Measurements from ENCODE around the gene ACTR1B.

The ACTR1B gene

DNA sequence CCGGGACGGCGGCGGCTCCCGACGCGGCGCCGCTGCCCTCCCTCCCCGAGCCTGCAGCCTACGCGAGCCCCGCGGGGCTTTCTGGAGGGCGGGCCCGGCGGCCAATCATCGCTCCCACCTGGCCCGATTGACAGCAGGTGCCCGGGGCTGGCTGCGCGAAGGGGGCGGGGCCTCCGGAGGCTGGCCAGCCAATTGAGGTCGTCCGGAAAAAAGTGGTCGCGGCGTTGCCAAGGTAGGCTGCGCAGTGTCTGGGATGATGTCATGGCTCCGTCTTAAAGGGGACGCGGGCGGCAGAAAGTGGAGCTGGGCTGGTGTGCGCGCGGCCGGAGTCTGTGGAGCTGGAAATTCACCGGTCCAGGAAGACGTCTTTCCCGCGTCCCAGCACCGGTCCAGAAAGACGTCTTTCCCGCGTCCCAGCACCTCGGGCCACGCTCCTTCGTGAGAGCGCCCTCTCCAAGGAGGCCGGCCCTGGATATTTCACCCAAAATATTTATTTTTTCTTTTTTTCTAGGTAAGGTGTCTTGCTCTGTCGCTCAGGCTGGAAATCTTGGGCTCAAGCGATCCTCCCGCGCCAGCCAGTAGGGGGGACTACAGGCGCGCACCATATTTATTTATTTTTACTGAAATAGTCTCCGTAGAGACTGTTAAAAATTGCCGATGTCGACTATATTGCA is at the start of gene ACTR1B:
Gene ACTR1B, minus strand, starts transcription at position 83 of the 674 bp plus-strand sequence. CDS start 154 bp downstream, outside the sequence.
- TF ChIP-seq, protein P1, sequence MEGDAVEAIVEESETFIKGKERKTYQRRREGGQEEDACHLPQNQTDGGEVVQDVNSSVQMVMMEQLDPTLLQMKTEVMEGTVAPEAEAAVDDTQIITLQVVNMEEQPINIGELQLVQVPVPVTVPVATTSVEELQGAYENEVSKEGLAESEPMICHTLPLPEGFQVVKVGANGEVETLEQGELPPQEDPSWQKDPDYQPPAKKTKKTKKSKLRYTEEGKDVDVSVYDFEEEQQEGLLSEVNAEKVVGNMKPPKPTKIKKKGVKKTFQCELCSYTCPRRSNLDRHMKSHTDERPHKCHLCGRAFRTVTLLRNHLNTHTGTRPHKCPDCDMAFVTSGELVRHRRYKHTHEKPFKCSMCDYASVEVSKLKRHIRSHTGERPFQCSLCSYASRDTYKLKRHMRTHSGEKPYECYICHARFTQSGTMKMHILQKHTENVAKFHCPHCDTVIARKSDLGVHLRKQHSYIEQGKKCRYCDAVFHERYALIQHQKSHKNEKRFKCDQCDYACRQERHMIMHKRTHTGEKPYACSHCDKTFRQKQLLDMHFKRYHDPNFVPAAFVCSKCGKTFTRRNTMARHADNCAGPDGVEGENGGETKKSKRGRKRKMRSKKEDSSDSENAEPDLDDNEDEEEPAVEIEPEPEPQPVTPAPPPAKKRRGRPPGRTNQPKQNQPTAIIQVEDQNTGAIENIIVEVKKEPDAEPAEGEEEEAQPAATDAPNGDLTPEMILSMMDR (IDR thresholded peaks at IDR 0.05), result peak; percentile 61

DNA sequence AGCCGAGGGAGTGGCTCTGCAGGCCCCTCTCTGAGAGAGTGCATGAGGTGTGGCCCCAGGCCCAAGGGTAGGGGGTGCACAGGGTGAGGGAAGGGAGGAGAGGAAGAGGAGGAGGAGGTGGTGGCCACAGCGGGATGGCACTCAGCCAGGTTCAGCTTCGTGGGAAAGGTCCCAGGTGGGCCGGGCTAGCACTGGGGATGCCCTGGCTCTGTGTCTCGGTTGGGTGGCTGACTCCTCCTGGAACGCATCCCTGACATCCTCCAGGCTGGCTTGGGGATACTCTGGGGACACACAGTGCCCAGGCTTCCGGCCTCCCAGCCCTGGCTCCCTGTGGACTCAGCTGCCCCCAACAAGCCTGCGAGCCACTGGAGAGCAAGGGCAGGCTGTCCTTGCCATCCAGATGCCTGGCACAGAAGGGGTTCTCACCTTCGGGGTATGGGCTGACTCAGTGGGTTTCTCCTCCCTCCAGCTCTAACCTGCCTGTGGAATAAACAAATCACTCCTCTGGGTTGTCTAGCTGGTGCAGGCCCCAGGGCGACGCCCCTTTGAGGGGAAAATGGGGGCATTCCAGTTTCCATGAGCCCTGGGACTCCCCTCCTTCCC is 49.0 kb upstream of the ACTR1B start:
- TF ChIP-seq, protein P1 (IDR thresholded peaks at IDR 0.05), result no peak

DNA sequence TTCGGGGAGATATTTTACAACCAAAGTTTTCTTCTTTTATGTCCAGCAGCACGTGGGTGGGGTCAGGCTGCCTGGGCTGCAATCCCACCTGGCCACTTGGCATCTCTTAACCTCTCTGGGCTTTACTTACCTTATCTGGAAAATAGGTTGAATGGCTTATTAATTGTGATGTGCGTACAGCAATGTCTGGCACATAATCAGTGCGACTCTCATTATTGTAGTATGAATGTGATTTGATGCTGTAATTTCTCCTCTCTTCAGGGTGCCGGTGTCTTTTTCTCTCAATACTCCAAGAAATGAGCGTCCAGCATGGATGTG is 47.5 kb upstream of the ACTR1B start:
- TF ChIP-seq, protein P1 (IDR thresholded peaks at IDR 0.05), result no peak

DNA sequence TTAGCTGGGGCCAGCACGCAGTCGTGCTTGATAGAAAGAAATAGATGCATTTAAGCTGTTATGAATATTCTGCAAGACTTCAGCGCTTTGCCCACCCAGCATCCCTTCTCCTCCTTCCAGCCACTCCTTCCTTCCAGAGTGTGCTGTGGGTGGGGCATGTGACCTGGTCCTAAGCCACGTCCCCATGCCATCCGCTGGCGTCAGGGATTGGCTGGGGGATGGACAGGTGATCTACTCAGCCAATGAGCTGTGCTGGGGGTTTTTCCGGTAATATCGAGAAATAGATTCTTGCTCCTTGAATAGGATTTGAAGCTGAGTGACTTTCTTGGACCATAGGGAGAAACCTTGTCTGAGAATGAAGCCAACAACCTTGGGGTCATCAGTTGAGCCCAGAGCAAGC is 44.8 kb upstream of the ACTR1B start:
- TF ChIP-seq, protein P1 (IDR thresholded peaks at IDR 0.05), result no peak

DNA sequence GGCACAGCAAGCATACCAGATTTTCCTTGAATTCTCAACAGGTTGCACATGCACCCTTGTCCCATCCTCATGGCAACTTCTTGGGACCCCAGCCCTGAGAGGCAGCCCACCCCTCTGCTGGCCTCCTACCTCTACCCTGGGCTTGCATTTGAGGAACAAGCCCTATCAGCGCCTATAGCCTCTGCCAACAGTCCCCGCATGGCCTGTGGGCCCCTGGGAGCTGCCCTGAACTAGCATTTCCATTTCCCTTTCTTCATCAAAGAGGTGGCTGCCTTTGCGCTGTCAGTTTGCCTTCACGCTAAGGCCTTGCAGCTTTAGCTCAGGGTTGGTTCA is 44.2 kb upstream of the ACTR1B start:
- TF ChIP-seq, protein P1 (IDR thresholded peaks at IDR 0.05), result no peak

DNA sequence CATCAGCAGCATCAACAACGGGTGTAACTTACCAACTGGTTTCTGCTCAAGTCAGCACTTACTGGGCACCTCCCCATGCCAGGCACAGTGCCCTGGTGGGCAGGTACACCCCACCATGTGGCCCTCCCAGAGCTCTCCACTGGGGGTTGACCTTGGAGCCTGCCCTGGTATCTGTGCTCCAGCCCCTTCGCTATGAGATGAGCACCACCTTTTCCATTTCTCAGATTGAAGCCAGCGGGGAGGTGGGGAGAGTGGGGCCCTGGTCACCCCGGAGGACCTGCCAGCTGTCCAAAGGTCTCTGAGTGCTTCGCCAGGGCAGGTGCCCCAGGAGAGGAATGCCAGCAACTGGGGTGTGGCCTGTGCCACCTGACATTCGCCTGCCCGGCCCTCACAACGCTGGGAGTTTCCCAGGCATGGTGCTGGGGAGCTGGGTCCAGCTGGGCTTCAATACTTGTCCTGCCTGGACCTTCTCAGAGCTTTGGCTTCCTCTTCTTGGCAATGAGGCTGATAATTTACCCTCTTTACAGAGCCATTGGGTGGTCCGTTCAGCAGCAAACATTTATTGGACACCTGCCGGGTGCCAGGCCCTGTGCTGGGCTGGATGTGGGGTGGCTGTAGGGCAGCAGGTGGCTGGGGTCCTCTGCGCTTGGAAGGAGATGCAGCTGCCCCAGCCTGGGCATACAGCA is 43.7 kb upstream of the ACTR1B start:
- TF ChIP-seq, protein P1 (IDR thresholded peaks at IDR 0.05), result no peak

DNA sequence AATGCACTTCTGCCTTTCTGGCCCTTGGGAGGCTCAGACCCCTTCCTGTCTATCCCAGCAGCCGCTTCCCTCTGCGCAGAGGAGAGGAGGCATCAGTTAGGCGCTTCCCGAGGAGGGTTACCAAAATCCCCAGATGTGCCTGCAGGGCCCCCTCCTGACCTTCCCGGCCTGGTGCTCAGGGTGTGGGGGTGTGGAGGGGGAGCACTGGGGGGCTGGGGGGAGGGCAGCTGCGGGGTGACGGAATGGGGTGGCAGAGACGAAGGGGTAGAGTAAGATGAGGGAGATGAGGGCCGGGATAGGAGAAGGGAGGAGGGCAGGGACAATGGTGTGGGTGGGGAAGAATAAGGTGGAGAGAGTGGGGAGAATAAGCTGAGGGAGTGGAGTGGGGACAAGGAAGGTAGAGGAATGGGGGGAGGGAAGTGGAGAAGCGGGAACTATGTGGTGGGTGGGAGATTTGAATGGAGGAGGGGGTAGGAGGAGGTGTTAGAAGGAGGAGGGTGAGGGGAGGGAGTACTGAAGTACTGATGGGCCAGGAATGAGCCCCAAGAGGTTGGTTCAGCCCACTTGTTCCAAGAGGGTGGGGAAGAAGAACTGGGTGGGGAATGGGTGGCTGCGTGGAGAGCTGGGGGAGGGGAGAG is 43.0 kb upstream of the ACTR1B start:
- TF ChIP-seq, protein P1 (IDR thresholded peaks at IDR 0.05), result no peak
